NCI-H69 (cell line): ENCODE measurements around the gene GLRX5.

ENCODE experiments used
- DNase-seq: peaks from one replicate; lab custom pipeline; 2025; lab: John Stamatoyannopoulos, UW

Gene GLRX5

DNA sequence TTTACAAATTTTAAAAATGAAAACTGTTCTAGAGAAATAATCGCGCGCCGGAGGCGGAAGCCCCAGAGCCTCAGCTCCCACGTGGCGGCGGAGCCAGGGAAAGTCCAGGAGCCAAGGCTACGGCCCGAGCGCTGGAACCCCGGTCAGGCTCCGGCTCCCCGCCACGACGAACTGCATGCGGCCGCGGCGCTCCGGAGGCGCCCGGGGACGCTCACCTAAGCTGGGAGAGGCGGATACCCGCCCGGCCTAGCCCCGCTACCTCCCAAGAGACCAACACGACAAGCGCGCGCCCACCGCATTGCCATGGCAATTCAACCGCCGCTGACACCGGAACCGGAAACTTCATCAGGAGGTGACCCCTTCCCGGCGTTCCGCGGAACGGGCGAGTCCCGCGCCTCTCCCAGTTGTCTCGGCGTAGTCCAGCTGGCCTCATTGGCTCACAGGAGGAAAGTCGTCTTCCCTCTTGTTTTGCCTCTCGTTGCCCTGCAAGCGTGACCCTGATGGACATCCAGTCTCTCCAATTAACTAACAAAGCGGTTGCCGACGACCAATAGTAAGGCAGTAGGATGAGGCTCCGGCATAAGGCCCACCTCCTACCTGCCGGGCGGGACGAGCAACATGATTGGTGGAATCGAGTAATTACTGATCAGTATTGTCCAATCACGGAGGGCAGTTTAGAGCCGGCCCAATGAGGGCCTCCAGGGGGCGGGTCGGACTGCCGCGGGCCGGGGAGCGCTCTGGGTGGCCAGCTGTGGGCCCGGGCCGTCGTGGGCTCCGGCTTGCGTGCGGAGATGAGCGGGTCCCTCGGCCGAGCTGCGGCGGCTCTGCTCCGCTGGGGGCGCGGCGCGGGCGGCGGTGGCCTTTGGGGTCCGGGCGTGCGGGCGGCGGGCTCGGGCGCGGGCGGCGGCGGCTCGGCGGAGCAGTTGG, at the start of gene GLRX5:
Gene GLRX5 (plus strand): TSS at position 752 of the 927 bp plus-strand sequence. CDS start 40 bp downstream, at position 792.
- DNase-seq, result peak; percentile 100

DNA sequence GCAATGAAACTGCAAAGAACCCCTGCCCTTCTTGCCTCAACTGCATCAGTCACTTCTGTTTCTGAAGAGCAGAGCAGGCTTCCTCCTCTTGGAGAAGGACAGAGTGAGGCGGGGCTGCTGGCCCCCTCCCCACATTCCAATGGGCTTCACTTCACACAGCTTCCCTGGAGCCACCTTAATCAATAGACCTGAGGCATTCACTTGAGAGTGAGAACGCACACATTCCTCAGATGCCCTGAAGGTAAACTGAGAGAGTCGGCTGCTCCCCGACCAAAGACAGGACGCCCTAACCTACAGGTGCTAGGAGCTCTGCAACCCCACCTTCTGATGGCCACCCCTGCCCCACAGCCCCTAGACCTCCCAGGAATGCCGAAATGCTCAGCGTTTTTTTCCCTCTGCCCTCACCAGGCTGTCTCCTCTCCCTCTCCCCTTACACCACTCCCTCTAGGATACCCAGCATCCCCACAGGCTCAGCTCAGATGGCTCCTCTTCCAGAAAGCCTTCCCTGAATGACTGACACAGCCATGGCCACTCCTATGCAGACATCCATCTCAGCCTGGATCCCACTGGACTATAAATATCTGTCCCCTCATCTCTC, 49.5 kb upstream of the GLRX5 start:
- DNase-seq, result no peak

DNA sequence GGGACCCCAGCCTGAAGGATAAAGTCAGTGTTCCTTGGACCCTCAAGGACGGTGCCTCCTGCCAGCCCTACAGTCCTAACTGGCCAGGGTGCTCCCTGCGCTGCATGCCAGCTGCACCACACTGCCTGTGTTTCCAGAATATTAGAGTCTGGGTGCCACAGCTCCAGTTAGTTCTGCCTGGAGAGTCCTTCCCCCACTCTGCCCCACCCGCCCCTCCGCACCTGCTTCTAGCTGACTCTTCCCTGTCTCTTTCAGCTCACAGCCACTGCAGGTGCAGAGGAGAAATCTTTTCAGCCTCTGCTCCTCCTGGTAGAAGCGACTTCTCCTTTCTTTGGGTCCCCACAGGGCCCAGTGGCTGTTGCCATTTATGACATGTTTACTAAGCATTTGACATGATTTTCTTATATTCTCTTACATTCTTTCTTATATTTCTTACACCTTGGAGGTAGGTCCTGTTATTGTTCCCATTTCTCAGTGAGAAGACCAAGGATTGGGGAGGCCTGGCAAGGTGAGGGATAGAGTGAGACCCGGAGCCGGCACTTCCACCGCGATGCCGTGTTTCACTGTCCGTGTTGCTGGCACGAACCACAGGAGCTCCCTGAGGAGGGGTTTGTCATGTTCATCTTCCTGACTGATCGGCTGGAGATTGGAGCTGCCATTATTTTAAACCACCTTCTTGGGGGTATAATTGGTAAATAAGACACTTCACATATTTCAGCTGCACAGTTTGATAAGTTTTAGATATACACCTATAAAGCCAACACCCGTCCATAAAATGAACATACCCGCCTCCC, 47.8 kb upstream of the GLRX5 start:
- peak; percentile 51 for DNase-seq

DNA sequence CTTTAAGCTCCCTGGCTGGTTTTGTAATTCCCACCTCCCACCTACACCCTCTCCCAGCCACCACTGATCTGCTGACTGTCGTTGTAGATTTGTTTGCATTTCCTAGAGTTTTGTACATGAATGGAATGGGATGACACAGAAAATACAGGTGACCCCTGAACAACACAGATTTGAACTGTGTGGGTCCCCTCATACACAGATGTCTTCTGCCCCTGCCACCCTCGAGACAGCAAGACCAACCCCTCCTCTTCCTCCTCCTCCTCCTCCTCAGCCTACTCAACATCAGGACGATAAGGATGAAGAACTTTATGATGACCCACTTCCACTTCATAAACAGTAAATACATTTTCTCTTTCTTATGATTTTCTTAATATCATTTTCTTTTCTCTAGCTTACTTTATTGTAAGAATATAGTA, 47.2 kb upstream of the GLRX5 start:
- DNase-seq, result no peak

DNA sequence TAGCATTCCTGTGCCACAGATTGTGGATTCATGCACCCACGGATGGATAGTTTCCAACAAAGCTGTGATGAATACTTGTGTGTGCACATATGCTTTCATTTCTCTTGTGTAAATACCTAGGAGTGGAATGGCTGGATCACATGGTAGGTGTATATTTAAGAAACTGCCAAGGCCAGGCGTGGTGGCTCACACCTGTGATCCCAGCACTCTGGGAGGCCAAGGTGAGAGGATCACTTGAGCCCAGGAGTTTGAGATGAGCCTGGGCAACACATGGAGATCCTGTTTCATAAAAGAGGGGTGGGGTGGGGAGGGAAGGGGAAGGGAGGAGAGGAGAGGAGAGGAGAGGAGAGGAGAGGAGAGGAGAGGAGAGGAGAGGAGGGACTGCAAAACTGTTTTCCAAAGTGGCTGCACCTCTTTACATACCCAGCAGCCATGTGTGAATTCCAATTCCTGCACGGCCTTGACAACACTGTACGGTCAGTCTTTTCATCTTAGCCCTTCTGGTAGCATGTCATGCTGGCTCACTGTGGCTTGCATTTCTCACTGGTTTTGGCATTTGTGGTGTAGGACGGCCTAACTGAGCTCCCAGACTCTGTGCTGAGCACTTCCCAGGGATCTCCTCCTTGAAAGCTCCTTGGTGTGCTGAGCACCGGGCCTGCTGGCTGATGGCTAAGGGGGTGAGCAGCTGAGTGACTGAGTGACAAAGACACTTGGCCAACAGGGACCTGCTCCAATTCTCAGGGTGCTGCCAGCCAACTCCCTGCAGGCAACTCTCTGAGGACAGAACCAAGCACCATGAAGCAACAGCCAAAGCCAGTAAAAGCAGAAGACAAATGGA, 46.3 kb upstream of the GLRX5 start:
- peak; percentile 81 for DNase-seq

DNA sequence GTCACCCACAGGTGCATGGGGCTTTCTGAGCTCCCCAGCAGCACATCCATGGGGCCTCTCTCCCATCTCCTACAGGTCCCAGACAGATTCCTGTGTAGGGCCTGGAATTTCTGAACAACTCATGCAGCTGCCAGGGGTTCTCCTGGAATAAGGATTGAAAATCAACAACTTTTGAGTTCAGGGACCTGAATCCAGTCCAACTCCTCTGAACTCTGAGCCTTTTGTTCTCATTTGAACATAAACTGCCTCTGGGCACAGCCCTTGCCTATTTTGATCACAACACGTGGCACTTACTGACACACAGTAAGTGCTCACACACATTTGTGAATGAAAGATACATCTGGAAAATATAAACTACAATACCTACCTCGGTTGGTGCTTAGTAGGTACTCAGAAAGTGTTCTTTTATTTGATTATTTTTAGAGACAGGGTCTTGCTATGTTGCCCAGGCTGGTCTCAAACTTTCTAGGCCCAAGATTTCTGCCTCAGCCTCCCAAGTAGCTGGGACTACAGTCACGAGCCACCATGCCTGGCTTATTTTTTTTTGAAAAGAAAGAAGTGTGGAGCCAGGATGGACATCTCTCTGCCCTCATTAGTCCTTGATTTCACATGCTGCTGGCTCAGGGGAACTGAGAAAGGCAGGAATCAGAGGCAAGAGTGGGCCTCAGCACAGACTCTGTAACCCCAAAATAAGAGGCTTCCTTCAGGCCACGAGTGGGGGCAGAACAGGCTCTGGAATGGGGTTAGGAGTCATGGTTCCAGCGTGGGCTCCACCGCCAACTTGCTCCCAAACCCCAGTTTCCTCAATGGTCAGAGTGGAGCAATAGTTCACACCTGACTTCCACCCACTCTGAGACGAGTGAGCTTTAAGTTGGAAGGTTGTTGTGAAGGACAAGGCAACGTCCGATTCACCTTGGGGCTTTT, 45.4 kb upstream of the GLRX5 start:
- no peak for DNase-seq

DNA sequence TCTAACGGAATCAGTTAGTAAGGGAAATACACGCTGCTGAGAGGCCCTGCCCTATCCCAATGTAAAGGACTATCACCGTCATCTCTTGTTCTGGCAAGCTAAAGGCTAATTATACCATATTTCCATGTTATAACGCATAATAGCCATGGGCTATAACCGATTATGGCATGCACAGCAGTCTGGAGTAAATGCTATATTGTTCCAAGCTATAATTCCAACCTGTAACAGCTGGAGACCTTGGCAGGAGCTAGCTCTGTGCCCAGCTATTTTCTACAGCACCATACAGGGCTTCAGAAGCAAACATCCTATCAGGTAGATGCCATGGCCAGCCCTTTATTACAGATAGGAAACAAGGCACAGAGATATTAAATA, 44.7 kb upstream of the GLRX5 start:
- DNase-seq, result peak; percentile 98

DNA sequence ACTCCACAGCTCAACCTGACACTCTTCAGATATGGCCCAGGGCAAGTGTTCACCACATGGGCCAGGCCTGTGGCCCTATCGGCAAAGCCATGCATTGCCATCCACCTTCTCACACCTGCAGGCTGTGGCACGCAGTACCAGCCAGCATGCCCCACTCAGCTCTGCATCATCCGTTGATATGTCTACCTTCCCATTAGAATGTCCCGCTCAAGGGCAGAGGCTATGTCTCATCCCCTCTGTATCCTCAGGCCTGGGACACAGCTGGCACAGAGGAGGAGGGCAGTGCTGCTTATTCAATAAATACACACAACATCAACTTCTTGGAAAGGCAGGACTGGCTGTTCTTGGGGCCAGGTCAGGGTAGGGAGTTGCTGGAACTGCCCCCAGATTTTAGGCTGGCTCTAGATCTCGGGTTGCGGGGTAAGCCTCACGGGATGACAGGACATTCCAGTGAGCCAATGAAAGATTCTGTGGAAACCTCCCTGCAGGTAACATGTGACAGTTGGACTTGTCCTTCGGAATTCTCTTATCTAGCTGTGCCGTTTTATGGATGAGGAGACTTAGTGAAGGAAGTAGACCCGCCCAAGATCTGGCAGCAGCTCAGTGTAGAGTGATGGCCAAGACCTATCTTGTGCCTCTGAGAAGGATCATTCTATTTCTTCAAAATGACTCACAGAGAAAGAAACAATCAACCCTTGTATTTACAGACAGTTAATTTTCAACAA, 44.0 kb upstream of the GLRX5 start:
- no peak for DNase-seq

DNA sequence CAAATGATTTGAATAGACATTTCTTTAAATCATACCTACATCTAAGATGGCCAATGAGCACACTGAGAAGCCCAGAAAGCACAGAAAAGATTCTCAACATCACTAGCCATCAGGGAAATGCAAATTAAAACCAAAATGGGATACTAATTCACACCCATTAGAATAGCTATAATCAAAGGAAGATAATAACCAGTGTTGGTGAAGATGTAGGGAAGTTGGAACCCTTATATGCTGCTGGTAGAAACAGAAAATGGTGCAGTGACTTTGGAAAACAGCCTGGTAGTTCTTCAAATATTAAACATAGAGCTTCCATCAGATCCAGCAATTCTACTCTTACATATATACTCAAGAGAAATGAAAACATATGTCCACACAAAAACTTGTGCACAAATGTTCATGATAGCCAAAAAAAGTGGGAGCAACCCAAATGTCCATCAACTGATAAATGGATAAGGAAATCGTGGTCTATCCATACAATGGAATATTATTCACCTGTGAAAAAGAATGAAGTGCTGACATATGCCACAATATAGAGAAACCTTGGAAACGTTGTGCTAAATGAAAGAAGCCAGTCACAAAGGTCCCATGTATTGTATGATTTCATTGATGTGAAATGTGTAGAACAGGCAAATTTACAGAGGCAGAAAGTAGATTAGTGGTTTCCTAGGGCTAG, 42.8 kb upstream of the GLRX5 start:
- DNase-seq, result no peak

DNA sequence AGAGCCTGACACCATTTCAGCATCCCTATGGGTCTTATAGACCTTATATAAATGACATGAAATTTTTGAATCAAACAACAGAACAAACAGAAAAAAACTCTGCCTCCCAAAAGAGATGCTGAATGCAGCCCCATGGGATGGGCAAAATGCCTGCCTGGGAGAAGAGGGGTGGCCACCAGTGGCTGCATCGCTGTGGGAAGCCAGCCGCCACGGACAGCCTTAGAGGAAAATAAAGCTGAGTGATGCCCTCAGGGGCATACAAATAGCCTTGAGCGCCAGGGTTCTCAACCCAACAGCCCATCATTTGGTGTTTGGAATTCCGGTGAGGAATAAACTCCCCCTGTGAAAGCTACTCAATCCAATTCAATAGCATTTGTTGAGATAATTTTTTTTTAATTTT, 41.3 kb upstream of the GLRX5 start:
- DNase-seq, result peak; percentile 70

DNA sequence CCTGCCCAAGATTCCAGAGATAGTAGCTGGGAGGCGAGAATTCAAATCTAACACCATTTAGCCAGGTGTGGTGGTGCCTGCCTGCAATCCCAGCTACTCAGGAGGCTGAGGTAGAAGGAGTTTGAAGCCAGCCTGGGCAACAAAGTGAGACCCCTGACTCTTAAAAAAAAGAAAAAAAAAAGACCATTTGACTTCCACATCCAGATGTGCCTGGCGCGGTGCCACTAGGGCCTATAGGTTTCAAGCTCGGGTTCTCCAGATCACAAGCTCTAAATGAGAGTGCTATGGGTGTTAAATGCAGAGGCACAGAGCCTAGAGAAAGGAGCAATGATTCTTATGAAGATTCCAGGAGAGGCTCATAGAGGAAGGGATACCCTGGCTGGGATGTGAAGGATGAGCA, 40.9 kb upstream of the GLRX5 start:
- DNase-seq, result no peak

DNA sequence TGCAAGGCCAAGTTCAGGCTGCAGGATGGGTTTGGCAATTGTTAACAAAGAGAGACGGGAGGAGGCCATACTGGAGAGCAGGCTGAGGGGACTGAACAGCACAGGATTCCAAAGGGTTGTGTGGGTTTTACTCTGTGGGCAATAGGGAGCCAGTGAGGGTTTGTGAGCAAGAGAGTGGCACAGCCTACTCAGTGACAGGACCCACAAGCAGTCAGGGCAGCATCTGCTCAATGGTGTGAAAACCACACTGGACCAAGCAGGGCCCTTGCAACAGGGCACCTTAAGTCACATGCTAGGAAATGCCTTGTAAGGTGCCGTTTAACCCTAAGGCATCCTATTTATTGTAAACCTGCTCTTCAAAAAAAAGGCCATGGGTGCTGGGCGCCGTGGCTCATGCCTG, 40.4 kb upstream of the GLRX5 start:
- DNase-seq, result no peak

DNA sequence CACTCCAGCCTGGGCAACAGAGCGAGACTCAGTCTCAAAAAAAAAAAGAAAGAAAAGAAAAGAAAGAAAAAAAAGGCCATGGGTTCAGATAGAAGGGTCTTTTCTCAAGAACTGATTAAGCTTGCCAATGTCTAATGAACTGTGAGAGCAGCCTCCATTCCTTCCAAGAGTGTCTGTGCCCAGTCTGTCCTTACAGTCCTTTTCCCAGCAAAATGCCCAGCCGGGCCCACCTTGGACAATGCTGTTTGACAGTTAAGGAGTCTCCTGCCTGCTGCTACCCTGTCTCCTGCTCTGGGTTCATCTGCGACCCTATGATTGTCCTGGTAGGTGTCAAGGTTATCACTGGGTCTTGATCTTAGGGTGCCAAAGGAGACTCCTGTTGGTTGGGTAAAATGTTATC, 39.8 kb upstream of the GLRX5 start:
- no peak for DNase-seq

DNA sequence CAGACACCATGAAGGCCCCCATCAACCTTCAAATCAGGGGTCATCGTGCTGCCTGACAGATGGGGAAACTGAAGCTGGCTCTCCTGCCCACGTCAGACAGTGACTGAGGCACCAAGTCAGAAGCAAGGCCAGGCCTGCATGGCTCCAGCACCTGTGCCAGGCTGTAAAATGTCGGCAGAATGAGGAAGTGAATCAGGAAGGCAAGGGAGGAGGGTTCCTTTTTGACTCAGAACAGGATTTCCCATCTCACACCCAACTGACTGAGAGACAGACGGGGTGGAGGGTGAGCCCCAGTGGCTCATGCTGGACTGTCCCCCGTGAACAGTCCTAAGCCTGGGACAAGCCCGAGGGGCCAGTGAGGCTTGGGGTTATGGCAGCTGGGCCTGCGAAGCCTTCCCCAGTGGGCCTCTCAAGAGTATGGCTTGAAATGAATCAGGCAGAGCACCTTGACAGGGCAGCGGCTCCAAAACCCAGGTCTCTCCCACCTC, 39.3 kb upstream of the GLRX5 start:
- DNase-seq, result no peak

DNA sequence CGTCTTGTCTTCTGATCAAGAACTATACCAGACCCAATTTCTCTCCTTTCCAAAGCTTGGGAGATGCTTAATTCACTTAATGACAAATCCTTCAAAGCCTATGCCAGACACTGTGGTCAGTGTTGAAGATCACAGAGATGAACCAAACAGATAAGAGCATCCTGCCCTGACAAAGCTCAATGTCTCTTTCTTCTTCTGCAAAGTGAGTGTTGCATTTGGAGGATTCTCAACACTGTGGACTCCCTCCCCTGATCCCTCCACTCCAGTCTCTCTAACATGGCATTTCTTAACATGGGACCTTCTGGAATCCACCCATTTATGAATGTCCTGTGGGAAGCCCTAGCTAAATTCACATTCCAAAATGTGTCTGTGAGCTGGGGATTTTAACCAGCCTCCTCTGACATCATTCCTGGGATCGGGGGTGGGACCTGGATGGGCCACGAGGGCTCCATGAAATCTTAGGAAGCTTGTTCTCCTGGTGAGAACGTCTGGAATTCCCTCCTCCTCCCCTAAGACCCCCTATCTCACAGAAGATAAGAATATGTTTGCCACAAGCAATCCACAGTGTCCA, 38.7 kb upstream of the GLRX5 start:
- no peak for DNase-seq

DNA sequence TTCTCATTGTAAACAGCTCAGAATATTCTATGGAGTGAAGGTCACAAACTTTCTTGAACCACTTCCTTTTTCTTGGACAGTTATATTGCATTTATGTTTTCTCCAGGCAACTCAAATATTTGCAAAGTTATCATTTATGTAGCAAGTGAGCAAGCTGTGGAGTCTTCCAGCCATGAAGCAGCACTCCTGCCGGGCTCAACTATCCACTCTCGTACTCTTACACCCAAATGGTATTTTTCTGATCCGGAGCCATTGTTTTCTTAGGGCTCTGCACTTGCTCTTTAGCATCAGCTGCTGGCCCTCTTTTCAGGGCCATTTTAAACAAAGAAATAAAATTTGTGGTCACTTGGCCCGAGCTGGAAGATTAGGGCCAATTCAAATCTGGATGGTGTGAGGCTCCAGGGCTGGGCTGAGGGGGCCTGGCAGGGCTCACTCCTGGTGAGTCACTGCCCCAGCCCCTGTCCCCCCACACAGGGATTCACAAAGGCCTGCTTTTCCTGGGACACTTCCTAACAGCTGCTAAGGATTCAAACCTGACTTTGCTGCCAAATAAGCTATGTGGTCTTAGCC, 38.1 kb upstream of the GLRX5 start:
- DNase-seq, result no peak

DNA sequence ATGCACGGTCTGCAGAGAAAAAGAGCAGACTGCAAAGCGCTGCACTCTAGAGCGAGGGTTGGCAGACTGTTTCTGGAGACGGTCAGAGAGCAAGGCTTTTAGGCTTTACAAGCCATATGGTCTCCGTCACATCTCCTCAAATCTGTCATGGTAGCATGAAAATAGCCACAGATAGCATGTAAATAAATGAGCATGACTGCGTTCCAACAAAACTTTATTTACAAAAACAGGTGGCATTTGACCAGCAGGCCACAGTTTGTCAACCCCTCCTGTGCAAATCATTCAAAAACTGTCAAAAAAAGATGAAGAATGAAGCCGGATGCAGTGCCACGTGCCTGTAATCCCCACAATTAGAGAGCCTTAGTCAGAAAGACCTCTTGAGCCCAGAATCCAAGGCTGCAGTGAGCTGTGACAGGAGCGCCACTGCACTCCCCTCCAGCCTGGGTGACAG, 37.3 kb upstream of the GLRX5 start:
- DNase-seq, result peak; percentile 30

DNA sequence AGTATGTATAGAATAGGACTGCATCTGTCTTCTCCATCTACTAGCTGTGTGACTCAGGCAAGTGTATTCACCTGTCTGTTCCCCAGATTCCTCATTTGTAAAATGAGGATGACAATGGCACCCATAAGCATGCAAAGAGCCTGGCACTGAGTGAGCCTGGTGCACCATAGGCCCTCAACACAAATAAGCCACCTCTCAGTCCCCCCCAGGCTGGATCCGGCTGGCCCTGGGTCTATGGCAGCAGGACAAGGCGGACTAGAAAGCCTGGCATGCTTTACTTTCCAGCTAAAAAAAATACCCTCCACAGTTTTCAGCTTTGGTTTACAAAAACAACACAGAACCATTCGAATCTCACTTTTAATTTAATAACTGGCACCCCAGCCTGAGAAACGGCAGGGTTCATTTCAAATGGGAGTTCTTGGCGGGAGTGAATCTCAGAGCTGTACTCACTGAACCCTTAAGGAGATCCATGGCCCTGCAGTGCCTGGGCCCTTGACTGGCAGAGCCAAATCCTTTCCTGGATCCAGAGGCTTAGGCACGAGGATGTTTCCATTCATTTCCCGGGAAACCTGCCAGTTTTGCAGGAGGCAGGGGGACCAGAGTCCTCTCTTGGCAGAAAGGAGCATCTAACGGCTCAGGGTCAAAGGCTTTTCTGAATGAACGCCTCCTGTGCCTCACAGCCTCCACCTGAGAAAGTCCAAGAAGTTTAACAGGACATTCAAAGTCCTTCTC, 36.1 kb upstream of the GLRX5 start:
- peak; percentile 39 for DNase-seq
